C4-2B (cell line): Measurements from ENCODE around the gene MZT2A.
"Not testable (repeated sequence)": the region's sequence is repeated elsewhere in the genome, so short reads cannot be mapped to it uniquely, and the experiment has no call there.

ENCODE experiments used
- CTCF ChIP-seq: fragments of 450-650 bp; conservative IDR thresholded peaks from 2 replicates; pipeline ENCODE4 v1.5.1; 2017; ENCODE audit warnings: mild to moderate bottlenecking
- ZFX ChIP-seq: fragments of 450-650 bp; IDR thresholded peaks from 2 replicates; pipeline ENCODE4 v1.6.1; 2017

DNA sequence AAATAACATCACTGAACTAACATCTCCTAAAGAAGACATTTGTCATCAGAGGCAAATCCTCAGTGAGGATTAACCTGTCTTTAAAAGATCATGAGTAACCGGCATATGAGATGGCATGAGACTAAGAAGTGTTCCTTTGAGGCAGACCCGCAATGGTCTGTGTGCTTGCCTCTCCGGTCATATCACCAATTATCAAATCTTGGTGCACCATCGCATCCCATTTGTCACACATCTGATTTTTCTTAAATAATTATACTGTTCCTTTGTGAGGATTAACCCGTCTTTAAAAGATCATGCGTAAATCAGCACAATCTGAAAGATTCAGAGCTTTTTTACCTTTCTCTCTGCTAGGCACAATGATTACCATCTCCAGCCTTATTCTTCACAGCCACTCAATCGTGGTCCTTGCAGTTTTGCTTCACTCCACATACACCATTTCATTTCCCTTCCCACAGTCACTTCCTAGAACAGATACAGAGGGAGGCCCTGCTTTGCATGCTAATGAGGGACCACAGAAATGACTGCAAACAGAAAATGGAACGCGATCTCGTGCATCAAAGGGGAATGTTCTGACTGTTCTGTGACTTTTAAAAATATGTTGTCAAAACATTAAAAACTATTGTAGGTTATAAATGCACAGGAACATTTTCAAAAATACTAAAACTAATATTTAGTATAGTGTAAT is 40.8 kb downstream of the MZT2A start:
- not testable (repeated sequence) for TF ChIP-seq CTCF, ZFX
